CD4-positive, alpha-beta memory T cell (primary cell): Measurements from ENCODE around the gene VAMP4. TPM values are rescaled to one million over a fixed set of nuclear protein-coding genes. Genes with fewer than 3 reads are reported as not detected.
"Not testable (repeated sequence)": the region's sequence is repeated elsewhere in the genome, so short reads cannot be mapped to it uniquely, and the experiment has no call there.

Experiments used
- CTCF ChIA-PET: fragments of 350-600 bp; sonication (Branson Sonifier 250); formaldehyde crosslinking; loops from one replicate; lab custom pipeline; 2021; ENCODE audit warnings: inconsistent platforms; ENCODE audit not compliant: partially characterized antibody; lab: Charles Lee
- POLR2A ChIA-PET: fragments of 350-600 bp; sonication (Branson Sonifier 250); formaldehyde crosslinking; loops from one replicate; lab custom pipeline; 2021; ENCODE audit not compliant: partially characterized antibody; lab: Charles Lee
- DNase-seq, 5 donors: peaks; one replicate each; pipeline versions ENCODE4 v3.0.0 to v3.0.0-alpha.2; 2020 to 2022; ENCODE audit warnings: mixed read lengths in 1 of 5
- H3K27ac ChIP-seq: one replicate; pipeline ENCODE4 v1.7.0; 2013; ENCODE audit warnings: low read depth, low read length
- H3K27me3 ChIP-seq: 2 replicates; pipeline ENCODE4 v1.7.0; 2013; ENCODE audit warnings: mild to moderate bottlenecking, low read length, moderate library complexity; ENCODE audit not compliant: insufficient read depth
- H3K36me3 ChIP-seq: 2 replicates; pipeline ENCODE4 v1.7.0; 2013; ENCODE audit warnings: mild to moderate bottlenecking, low read length, moderate library complexity; ENCODE audit not compliant: insufficient read depth
- H3K4me1 ChIP-seq: 2 replicates; pipeline ENCODE4 v1.7.0; 2013; ENCODE audit warnings: mild to moderate bottlenecking, low read length, moderate library complexity; ENCODE audit not compliant: insufficient read depth
- H3K4me3 ChIP-seq, 2 donors: one replicate each; pipeline ENCODE4 v1.7.0; 2013; ENCODE audit warnings: low read length in 2 of 2, mild to moderate bottlenecking in 1 of 2
- H3K9me3 ChIP-seq, 2 donors: one replicate each; pipeline ENCODE4 v1.7.0; 2013; ENCODE audit warnings: low read length in 2 of 2, control low read depth in 1 of 2; ENCODE audit not compliant: control insufficient read depth in 1 of 2
- H3K27ac Mint-ChIP-seq, 7 donors: one replicate each; pipeline ENCODE4 v1.8.0; 2020 to 2021; ENCODE audit warnings: mixed read lengths in 7 of 7, mild to moderate bottlenecking in 6 of 7, inconsistent platforms in 3 of 7, moderate library complexity in 3 of 7
- H3K27me3 Mint-ChIP-seq, 2 donors: one replicate each; pipeline ENCODE4 v1.8.0; 2020 to 2021; ENCODE audit warnings: mixed read lengths in 2 of 2
- H3K36me3 Mint-ChIP-seq, 2 donors: one replicate each; pipeline ENCODE4 v1.8.0; 2020 to 2021; ENCODE audit warnings: mixed read lengths in 2 of 2, inconsistent platforms in 1 of 2, mild to moderate bottlenecking in 1 of 2
- H3K4me1 Mint-ChIP-seq, 4 donors: one replicate each; pipeline ENCODE4 v1.8.0; 2020 to 2021; ENCODE audit warnings: mixed read lengths in 4 of 4, mild to moderate bottlenecking in 1 of 4
- H3K4me3 Mint-ChIP-seq, 8 donors: one replicate each; pipeline ENCODE4 v1.8.0; 2020 to 2021; ENCODE audit warnings: mixed read lengths in 8 of 8, mild to moderate bottlenecking in 7 of 8, moderate library complexity in 6 of 8, inconsistent platforms in 3 of 8
- H3K9me3 Mint-ChIP-seq, 8 donors: one replicate each; pipeline ENCODE4 v1.8.0; 2020 to 2021; ENCODE audit warnings: mixed read lengths in 8 of 8, mild to moderate bottlenecking in 5 of 8, inconsistent platforms in 3 of 8, moderate library complexity in 1 of 8
- intact Hi-C: fragments of 100-400 bp; cut with micrococcal nuclease; formaldehyde crosslinking; loops from one replicate; pipeline ENCODE4 v1.15.1; 2023
- polyA plus RNA-seq, 2 donors: library from polyadenylated mRNA; unstranded; fragments of 300-500 nt; fragmentation: Illumina TruSeq; gene quantifications; one replicate each; pipeline ENCODE4 v1.2.3, GENCODE V29; 2021
- total RNA-seq, 2 experiments: library from RNA; stranded (reverse); gene quantifications; one replicate each; pipeline ENCODE4 v1.2.3, GENCODE V29; 2021

VAMP4 gene
- total and polyA plus RNA-seq, 4 experiments from 2014 or later: 25.0 to 32.6 (median 30.7) TPM

DNA sequence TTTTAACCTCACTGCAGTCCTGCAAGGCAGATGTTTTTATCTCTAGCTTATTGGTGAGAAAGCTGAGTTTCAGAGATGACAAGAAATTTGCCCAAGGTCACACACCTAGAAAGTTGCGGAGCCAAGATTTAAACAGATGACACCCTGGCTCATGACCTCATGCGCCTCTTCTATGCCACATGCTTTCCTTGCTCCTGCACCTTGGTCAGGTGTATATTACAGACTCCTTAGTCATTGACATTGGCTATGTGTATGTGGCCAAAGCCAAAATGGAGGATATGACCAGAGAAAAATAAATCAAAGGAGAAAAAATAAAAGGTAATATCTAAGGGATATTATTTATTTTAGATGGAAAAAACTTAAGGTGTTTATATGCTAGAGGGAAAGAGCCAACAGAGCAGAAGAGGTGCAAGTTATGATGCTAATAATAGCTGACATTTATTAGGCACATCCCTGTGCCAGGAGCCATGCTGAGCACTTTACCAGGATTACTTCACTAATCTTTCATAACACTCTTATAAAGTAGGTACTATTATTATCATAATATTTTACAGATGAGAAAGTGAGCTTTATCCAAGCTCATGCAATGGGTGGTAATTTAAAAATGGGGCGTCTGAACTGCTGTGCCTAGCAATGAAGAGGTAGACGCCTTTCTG, 75.6 kb downstream of the VAMP4 start:
- CTCF ChIA-PET: interaction anchor here (0.7 kb wide), 1 partner anchor 11 kb away, joined by 3 read pairs; no protein-coding TSS in a partner anchor
- no peaks in the 10 kb centered on the region for H3K27me3 Mint-ChIP-seq

DNA sequence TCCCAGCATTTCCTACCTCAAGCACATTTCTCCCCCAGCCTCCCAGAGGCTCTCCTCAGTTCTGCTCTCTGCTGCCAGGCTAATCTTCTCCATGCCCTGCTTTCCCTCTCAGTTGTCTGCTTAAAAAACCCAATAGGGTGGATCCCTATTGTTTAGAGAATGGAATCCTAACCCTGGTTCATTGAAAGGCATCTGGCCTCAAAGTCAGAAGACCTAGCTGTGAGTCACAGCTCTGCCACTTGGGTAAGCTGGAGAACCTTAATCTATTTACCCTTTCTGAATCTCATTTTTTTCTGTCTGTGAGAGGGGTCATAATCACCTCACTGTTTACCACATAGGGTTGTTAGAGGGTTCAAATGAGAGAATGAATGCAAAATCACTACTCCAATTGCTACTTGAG, 76.9 kb downstream of the VAMP4 start:
- H3K27ac Mint-ChIP-seq: no peak overlapping the region
- ChIA-PET POLR2A (no interaction called here), CTCF (no interaction called here)
- H3K27me3 Mint-ChIP-seq: no peaks in the 10 kb centered on the region
- H3K9me3 Mint-ChIP-seq: no peaks in the 10 kb centered on the region
- no peak overlapping the region for H3K27ac ChIP-seq
- no peaks in the 10 kb centered on the region for H3K9me3 ChIP-seq
- no peaks in the 10 kb centered on the region for H3K4me1 Mint-ChIP-seq
- no peaks in the 10 kb centered on the region for H3K36me3 ChIP-seq
- H3K36me3 Mint-ChIP-seq: no peaks in the 10 kb centered on the region
- intact Hi-C loops: no loop called here
- no peaks in the 10 kb centered on the region for H3K27me3 ChIP-seq
- H3K4me3 Mint-ChIP-seq: no peak overlapping the region
- no peak for DNase-seq
- no peak overlapping the region for H3K4me3 ChIP-seq
- no peaks in the 10 kb centered on the region for H3K4me1 ChIP-seq

More for the DNA sequence above, 75.6 kb downstream of the VAMP4 start:
- no peaks in the 10 kb centered on the region for H3K4me1 Mint-ChIP-seq
- H3K27ac Mint-ChIP-seq: no peak overlapping the region
- no peaks in the 10 kb centered on the region for H3K36me3 ChIP-seq
- H3K27ac ChIP-seq: no peak overlapping the region
- H3K4me3 ChIP-seq: no peak overlapping the region
- H3K4me1 ChIP-seq: no peaks in the 10 kb centered on the region
- intact Hi-C loops: no loop called here
- H3K9me3 ChIP-seq: no peaks in the 10 kb centered on the region
- POLR2A ChIA-PET: no interaction called here
- no peak for DNase-seq
- H3K36me3 Mint-ChIP-seq: no peaks in the 10 kb centered on the region
- H3K9me3 Mint-ChIP-seq: peaks cover 0 to 2% (median 0%) of the 10 kb centered on the region in 8 donors
- H3K27me3 ChIP-seq: no peaks in the 10 kb centered on the region
- H3K4me3 Mint-ChIP-seq: no peak overlapping the region

DNA sequence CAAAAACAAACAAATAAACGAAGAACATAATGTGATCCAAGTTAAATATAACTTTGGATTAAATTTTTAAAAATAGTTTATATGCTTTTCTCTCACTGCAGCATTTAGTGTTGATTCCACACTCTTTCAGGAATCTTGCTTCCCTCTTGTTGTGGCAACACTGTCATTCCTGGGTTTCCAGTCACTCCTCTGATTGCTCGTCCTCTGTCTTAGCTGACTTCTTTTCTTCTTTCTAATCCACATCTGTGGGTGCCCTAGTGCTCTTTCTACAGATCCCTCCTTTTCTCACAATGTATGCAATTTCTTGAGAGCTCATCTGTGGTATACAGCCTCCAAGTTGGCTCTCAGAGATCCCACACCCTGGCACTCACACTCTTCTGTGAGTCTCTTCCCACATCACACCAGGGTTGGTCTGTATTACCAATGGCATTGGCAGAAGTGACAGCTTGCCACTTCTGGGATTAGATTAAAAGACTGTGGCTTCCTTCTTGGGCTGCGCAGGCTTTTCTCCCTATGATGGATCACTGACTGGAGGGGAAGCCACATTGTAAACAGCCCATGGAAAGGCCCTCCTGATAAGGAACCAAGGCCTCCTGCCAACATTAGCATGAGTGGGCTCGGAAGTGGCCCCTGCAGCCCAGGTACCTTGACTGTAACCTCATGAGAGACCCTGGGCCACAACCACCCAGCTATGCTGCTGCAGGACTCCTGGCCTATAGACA, 77.8 kb downstream of the VAMP4 start:
- no peaks in the 10 kb centered on the region for H3K9me3 ChIP-seq
- H3K4me3 Mint-ChIP-seq: no peak overlapping the region
- H3K27ac Mint-ChIP-seq: no peak overlapping the region
- CTCF ChIA-PET: no interaction called here
- H3K9me3 Mint-ChIP-seq: no peaks in the 10 kb centered on the region
- H3K4me1 Mint-ChIP-seq: no peaks in the 10 kb centered on the region
- H3K36me3 Mint-ChIP-seq: no peaks in the 10 kb centered on the region
- POLR2A ChIA-PET: no interaction called here
- no peaks in the 10 kb centered on the region for H3K27me3 ChIP-seq
- no peak overlapping the region for H3K4me3 ChIP-seq
- H3K36me3 ChIP-seq: no peaks in the 10 kb centered on the region
- H3K4me1 ChIP-seq: no peaks in the 10 kb centered on the region
- intact Hi-C loops: no loop called here
- no peak for DNase-seq
- H3K27ac ChIP-seq: no peak overlapping the region
- no peaks in the 10 kb centered on the region for H3K27me3 Mint-ChIP-seq

DNA sequence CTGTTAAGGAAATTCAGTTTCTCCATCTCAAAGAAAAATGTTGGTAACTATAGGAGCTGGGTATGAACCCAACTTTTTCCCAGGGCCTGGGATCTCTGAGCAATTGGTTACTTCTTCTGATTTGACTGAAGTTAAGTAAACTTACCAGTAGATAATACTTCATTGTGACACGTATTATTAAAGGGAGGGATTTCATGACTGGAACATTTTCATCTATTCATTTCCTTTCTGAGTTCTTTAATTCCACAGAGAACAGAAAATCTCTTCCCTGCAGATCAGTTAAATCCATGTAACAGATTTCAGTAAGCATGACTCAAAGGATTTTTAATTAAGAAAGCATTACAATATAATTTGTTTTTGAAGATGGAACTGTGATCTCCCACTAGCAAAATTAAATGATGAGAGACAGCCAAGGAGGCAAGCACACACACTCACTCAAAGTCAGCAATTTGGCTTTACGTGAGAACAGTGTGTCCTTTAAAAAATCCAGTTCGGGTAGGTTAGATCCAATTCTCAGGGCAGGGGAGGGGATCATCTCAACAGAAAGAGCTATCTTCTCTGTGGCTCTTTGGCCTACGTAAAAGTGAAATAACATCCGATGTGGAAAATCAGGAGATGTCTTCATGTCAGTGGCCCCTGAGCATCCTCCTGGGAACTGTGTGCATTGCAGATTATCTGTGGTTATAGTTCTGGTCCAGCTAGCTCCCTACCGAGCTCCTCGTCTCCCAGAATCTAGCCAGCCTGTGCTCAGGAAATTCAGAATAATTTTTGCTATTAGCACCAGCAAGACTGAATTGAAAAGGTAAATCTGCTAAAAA, 78.6 kb downstream of the VAMP4 start:
- ChIA-PET POLR2A (no interaction called here), CTCF (no interaction called here)
- intact Hi-C loops: no loop called here
- Mint-ChIP-seq H3K9me3 (no peaks in the 10 kb centered on the region), H3K4me3 (no peak overlapping the region), H3K27ac (no peak overlapping the region), H3K4me1 (no peaks in the 10 kb centered on the region), H3K36me3 (no peaks in the 10 kb centered on the region), H3K27me3 (no peaks in the 10 kb centered on the region)
- Histone ChIP-seq H3K9me3 (no peaks in the 10 kb centered on the region), H3K4me3 (no peak overlapping the region), H3K27ac (no peak overlapping the region), H3K4me1 (no peaks in the 10 kb centered on the region), H3K27me3 (no peaks in the 10 kb centered on the region), H3K36me3 (no peaks in the 10 kb centered on the region)
- no peak for DNase-seq

DNA sequence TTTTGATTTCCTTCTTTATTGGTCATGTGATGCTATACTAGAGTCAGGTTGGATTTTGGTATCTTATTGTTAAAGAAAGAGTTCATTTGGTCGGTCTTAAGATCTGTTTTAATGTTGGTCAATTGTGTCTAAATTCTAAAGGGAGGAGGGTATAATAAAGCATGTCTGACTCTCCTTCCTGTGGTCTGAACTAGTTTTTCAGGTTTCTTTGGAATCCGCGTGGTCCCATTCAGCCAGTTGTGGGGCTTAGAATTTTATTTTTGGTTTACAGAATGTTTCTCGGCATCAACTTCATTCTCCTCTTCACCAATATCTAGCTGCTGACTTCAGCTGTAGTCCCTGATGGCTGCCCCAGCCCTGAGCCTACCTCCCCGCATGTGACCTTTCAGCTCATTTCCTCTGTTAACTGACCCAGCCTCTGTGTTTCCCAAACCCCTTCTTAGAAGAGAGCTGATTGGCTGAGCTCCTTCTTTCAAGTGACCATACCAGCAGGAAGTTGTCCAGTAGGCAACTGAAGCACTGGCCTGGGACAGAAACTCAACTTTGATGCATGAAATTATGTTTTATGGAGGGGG, 80.7 kb downstream of the VAMP4 start:
- Histone ChIP-seq H3K27me3 (no peaks in the 10 kb centered on the region), H3K36me3 (no peaks in the 10 kb centered on the region), H3K4me3 (no peak overlapping the region), H3K27ac (no peak overlapping the region), H3K9me3 (no peaks in the 10 kb centered on the region), H3K4me1 (no peaks in the 10 kb centered on the region)
- Mint-ChIP-seq H3K27ac (no peak overlapping the region), H3K4me3 (no peak overlapping the region), H3K9me3 (no peaks in the 10 kb centered on the region), H3K4me1 (no peaks in the 10 kb centered on the region), H3K27me3 (peaks cover 1 to 4% of the 10 kb centered on the region in 2 donors), H3K36me3 (no peaks in the 10 kb centered on the region)
- intact Hi-C loops: no loop called here
- ChIA-PET POLR2A (no interaction called here), CTCF (no interaction called here)
- DNase-seq: no peak

DNA sequence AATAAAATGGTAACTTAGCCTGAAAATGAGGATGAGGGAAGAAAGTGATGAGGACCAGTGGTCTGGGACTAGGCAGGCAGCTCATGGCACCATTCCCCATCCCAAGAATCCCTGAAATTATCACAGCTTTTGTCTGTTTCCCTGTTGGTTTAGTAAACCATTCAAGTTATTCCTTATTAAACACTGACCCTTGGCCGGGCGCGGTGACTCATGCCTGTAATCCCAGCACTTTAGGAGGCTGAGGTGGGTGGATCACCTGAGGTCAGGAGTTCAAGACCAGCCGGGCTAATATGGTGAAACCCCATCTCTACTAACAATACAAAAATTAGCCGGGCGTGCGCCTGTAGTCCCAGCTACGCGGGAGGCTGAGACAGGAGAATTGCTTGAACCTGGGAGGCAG, 85.7 kb downstream of the VAMP4 start:
- H3K9me3 Mint-ChIP-seq, H3K36me3 ChIP-seq, H3K27ac Mint-ChIP-seq, H3K27ac ChIP-seq, H3K36me3 Mint-ChIP-seq, DNase-seq, H3K27me3 ChIP-seq, intact Hi-C loops, H3K9me3 ChIP-seq, H3K4me3 ChIP-seq, POLR2A ChIA-PET: not testable (repeated sequence)
- H3K4me1 ChIP-seq: peaks cover 12% of the 10 kb centered on the region
- Mint-ChIP-seq H3K4me1 (peaks cover 9 to 13% (median 10%) of the 10 kb centered on the region in 4 donors), H3K4me3 (peak overlapping the region in 1 of 8 donors; percentile 17), H3K27me3 (peaks cover 5 to 11% of the 10 kb centered on the region in 2 donors)
- CTCF ChIA-PET: interaction anchor here (0.6 to 2.8 kb wide), 4 partner anchors 10 to 61 kb away, joined by 3 to 15 read pairs (median 5); no protein-coding TSS in a partner anchor
